Brain microvascular endothelial cell (primary cell): ENCODE data around the gene TBX18.

Experiments used
- DNase-seq: peaks from one replicate; pipeline ENCODE4 v3.0.0-alpha.2; 2020
- H3K27ac ChIP-seq: fragments of 250-450 bp; sonication (Bioruptor Pico); 2 replicates; pipeline ENCODE4 v1.5.1; 2020; ENCODE audit warnings: mild to moderate bottlenecking, moderate library complexity
- H3K27me3 ChIP-seq: fragments of 250-450 bp; sonication (Bioruptor Pico); replicated peaks from 2 replicates; pipeline ENCODE4 v1.5.1; 2020; ENCODE audit warnings: mild to moderate bottlenecking
- H3K36me3 ChIP-seq: fragments of 250-450 bp; sonication (Bioruptor Pico); replicated peaks from 2 replicates; pipeline ENCODE4 v1.5.1; 2020; ENCODE audit warnings: mild to moderate bottlenecking
- H3K4me3 ChIP-seq: 2 replicates; pipeline ENCODE4 v1.5.1; 2011; ENCODE audit warnings: low read depth, mild to moderate bottlenecking, control low read depth, low read length, moderate library complexity
- CTCF ChIP-seq: IDR thresholded peaks from 2 replicates; pipeline ENCODE4 v1.5.1; 2011; ENCODE audit warnings: low read depth, mild to moderate bottlenecking, moderate library complexity, low read length, control low read depth, inconsistent platforms; ENCODE audit errors: missing control alignments
- in situ Hi-C: cut with HindIII; loops from 2 replicates; pipeline ENCODE4 v1.10.0; 2017; ENCODE audit warnings: low sequenced_read_pairs, low pct_ligation_motif_present

The TBX18 gene

GRCh38 chr6:84772428-84773132 lies 8.2 kb upstream of the TBX18 start:
- Histone ChIP-seq H3K27me3 (no peaks in the 10 kb centered on the region), H3K4me3 (peak overlapping the region; percentile 56)
- TF ChIP-seq CTCF: no peak

GRCh38 chr6:84771756-84772356 lies 7.5 kb upstream of the TBX18 start:
- no peak for TF ChIP-seq CTCF
- in situ Hi-C loops: no loop called here
- DNase-seq: no peak
- Histone ChIP-seq H3K4me3 (peak overlapping the region; percentile 15), H3K36me3 (no peaks in the 10 kb centered on the region), H3K27ac (peak overlapping the region; percentile 81), H3K27me3 (no peaks in the 10 kb centered on the region)

More at GRCh38 chr6:84772428-84773132, 8.2 kb upstream of the TBX18 start:
- in situ Hi-C loops: no loop called here
- DNase-seq: no peak
- H3K27ac ChIP-seq: peak overlapping the region; percentile 81
- H3K36me3 ChIP-seq: no peaks in the 10 kb centered on the region

- Histone ChIP-seq H3K4me3 (no peak overlapping the region), H3K36me3 (no peaks in the 10 kb centered on the region), H3K27me3 (no peaks in the 10 kb centered on the region), H3K27ac (peak overlapping the region; percentile 81)
- no peak for TF ChIP-seq CTCF
- in situ Hi-C loops: no loop called here
- no peak for DNase-seq
Observed at GRCh38 chr6:84771125-84771755, 6.8 kb upstream of the TBX18 start.

GRCh38 chr6:84770521-84770920 lies 6.1 kb upstream of the TBX18 start:
- Histone ChIP-seq H3K36me3 (no peaks in the 10 kb centered on the region), H3K27ac (peak overlapping the region; percentile 96), H3K27me3 (no peaks in the 10 kb centered on the region), H3K4me3 (no peak overlapping the region)
- no peak for DNase-seq
- in situ Hi-C loops: no loop called here
- TF ChIP-seq CTCF: no peak

- Histone ChIP-seq H3K27me3 (no peaks in the 10 kb centered on the region), H3K36me3 (no peaks in the 10 kb centered on the region), H3K27ac (peak overlapping the region; percentile 96), H3K4me3 (peak overlapping the region; percentile 52)
- peak; percentile 62 for DNase-seq
- no peak for TF ChIP-seq CTCF
- in situ Hi-C loops: no loop called here
Observed at GRCh38 chr6:84769306-84769705, 4.9 kb upstream of the TBX18 start.
